WTC11 (cell line): ENCODE measurements around the gene RAP1GAP.

Source experiments
- CREB1 ChIP-seq: sonication (generic); formaldehyde crosslinking; IDR thresholded peaks from 2 replicates; pipeline ENCODE4 v1.8.0; 2023; ENCODE audit warnings: mild to moderate bottlenecking, missing genetic modification reagents
- GTF2I ChIP-seq: fragments of 250-450 bp; sonication (Bioruptor Pico); conservative IDR thresholded peaks from 2 replicates; pipeline ENCODE4 v1.4.0; 2021; ENCODE audit warnings: mild to moderate bottlenecking
- MXD4 ChIP-seq: fragments of 250-450 bp; sonication (Bioruptor Pico); IDR thresholded peaks from 2 replicates; pipeline ENCODE4 v1.8.0; 2021; ENCODE audit warnings: mild to moderate bottlenecking, moderate library complexity, borderline replicate concordance
- NFE2L1 ChIP-seq: sonication (generic); formaldehyde crosslinking; IDR thresholded peaks from 2 replicates; pipeline ENCODE4 v1.8.1; 2023; ENCODE audit warnings: missing genetic modification reagents
- NFYB ChIP-seq: sonication (generic); formaldehyde crosslinking; conservative IDR thresholded peaks from 2 replicates; pipeline ENCODE4 v1.8.0; 2022; ENCODE audit warnings: low read depth, missing genetic modification reagents
- ZNF138 ChIP-seq: sonication (generic); formaldehyde crosslinking; conservative IDR thresholded peaks from 2 replicates; pipeline ENCODE4 v1.8.1; 2022; ENCODE audit warnings: mild to moderate bottlenecking, moderate library complexity, missing genetic modification reagents
- TF ChIP-seq, protein P1 (sequence below): fragments of 200-600 bp; IDR thresholded peaks from 2 replicates; pipeline ENCODE4 v1.8.0; 2022; ENCODE audit warnings: antibody characterized with exemption
- TF ChIP-seq, protein P2 (sequence below): sonication (generic); formaldehyde crosslinking; IDR thresholded peaks from 2 replicates; pipeline ENCODE4 v1.8.0; 2023; ENCODE audit warnings: missing genetic modification reagents
- TF ChIP-seq, protein P3 (sequence below): sonication (generic); formaldehyde crosslinking; IDR thresholded peaks from 2 replicates; pipeline ENCODE4 v1.8.1; 2022; ENCODE audit warnings: low read depth, mild to moderate bottlenecking, moderate library complexity, missing genetic modification reagents, borderline replicate concordance
- TF ChIP-seq, protein P4 (sequence below): sonication (generic); formaldehyde crosslinking; IDR thresholded peaks from 2 replicates; pipeline ENCODE4 v1.8.1; 2023; ENCODE audit warnings: mild to moderate bottlenecking, missing genetic modification reagents, moderate library complexity
- TF ChIP-seq, protein P5 (sequence below): sonication (generic); formaldehyde crosslinking; IDR thresholded peaks from 2 replicates; pipeline ENCODE4 v1.8.0; 2022; ENCODE audit warnings: mild to moderate bottlenecking, missing genetic modification reagents
- TF ChIP-seq, protein P6 (sequence below): sonication (generic); formaldehyde crosslinking; conservative IDR thresholded peaks from 2 replicates; pipeline ENCODE4 v1.8.1; 2022; ENCODE audit warnings: mild to moderate bottlenecking, missing genetic modification reagents
- TF ChIP-seq, protein P7 (sequence below): fragments of 250-450 bp; sonication (Bioruptor Pico); conservative IDR thresholded peaks from 2 replicates; pipeline ENCODE4 v1.9.0; 2021; ENCODE audit warnings: mild to moderate bottlenecking
- TF ChIP-seq, protein P8 (sequence below): sonication (generic); formaldehyde crosslinking; IDR thresholded peaks from 2 replicates; pipeline ENCODE4 v1.8.1; 2022; ENCODE audit warnings: low read depth, missing genetic modification reagents, borderline replicate concordance

DNA sequence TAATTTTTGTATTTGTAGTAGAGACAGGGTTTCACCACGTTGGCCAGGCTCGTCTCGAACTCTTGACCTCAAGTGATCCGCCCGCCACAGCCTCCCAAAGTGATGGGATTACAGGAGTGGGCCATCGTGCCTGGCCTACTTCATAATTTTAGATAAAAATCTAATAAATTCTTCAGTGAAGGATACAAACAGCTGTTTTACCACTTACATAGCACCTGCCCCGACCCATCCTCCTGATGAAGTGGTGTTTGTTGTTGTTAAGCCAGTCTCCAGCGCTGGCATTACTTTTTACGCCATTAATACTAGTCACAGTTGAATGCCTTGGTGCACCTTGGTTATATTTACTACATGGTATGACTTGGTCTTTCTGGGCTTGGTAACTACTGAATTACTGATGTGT lies 12.3 kb upstream of the RAP1GAP start:
- TF ChIP-seq NFYB (CRISPR knock-in tag) (no peak), ZNF138 (CRISPR knock-in tag) (no peak), NFE2L1 (CRISPR knock-in tag) (no peak), CREB1 (CRISPR knock-in tag) (no peak), GTF2I (no peak), MXD4 (CRISPR knock-in tag) (no peak)
- TF ChIP-seq, protein P1, sequence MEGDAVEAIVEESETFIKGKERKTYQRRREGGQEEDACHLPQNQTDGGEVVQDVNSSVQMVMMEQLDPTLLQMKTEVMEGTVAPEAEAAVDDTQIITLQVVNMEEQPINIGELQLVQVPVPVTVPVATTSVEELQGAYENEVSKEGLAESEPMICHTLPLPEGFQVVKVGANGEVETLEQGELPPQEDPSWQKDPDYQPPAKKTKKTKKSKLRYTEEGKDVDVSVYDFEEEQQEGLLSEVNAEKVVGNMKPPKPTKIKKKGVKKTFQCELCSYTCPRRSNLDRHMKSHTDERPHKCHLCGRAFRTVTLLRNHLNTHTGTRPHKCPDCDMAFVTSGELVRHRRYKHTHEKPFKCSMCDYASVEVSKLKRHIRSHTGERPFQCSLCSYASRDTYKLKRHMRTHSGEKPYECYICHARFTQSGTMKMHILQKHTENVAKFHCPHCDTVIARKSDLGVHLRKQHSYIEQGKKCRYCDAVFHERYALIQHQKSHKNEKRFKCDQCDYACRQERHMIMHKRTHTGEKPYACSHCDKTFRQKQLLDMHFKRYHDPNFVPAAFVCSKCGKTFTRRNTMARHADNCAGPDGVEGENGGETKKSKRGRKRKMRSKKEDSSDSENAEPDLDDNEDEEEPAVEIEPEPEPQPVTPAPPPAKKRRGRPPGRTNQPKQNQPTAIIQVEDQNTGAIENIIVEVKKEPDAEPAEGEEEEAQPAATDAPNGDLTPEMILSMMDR, result no peak
- TF ChIP-seq, protein P2, sequence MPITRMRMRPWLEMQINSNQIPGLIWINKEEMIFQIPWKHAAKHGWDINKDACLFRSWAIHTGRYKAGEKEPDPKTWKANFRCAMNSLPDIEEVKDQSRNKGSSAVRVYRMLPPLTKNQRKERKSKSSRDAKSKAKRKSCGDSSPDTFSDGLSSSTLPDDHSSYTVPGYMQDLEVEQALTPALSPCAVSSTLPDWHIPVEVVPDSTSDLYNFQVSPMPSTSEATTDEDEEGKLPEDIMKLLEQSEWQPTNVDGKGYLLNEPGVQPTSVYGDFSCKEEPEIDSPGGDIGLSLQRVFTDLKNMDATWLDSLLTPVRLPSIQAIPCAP (CRISPR knock-in tag), result no peak
- TF ChIP-seq, protein P3, sequence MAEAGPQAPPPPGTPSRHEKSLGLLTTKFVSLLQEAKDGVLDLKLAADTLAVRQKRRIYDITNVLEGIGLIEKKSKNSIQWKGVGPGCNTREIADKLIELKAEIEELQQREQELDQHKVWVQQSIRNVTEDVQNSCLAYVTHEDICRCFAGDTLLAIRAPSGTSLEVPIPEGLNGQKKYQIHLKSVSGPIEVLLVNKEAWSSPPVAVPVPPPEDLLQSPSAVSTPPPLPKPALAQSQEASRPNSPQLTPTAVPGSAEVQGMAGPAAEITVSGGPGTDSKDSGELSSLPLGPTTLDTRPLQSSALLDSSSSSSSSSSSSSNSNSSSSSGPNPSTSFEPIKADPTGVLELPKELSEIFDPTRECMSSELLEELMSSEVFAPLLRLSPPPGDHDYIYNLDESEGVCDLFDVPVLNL (CRISPR knock-in tag), result no peak
- TF ChIP-seq, protein P4, sequence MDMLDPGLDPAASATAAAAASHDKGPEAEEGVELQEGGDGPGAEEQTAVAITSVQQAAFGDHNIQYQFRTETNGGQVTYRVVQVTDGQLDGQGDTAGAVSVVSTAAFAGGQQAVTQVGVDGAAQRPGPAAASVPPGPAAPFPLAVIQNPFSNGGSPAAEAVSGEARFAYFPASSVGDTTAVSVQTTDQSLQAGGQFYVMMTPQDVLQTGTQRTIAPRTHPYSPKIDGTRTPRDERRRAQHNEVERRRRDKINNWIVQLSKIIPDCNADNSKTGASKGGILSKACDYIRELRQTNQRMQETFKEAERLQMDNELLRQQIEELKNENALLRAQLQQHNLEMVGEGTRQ (CRISPR knock-in tag), result no peak
- TF ChIP-seq, protein P5, sequence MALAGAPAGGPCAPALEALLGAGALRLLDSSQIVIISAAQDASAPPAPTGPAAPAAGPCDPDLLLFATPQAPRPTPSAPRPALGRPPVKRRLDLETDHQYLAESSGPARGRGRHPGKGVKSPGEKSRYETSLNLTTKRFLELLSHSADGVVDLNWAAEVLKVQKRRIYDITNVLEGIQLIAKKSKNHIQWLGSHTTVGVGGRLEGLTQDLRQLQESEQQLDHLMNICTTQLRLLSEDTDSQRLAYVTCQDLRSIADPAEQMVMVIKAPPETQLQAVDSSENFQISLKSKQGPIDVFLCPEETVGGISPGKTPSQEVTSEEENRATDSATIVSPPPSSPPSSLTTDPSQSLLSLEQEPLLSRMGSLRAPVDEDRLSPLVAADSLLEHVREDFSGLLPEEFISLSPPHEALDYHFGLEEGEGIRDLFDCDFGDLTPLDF (CRISPR knock-in tag), result no peak
- TF ChIP-seq, protein P6, sequence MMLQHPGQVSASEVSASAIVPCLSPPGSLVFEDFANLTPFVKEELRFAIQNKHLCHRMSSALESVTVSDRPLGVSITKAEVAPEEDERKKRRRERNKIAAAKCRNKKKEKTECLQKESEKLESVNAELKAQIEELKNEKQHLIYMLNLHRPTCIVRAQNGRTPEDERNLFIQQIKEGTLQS (CRISPR knock-in tag), result no peak
- TF ChIP-seq, protein P7, sequence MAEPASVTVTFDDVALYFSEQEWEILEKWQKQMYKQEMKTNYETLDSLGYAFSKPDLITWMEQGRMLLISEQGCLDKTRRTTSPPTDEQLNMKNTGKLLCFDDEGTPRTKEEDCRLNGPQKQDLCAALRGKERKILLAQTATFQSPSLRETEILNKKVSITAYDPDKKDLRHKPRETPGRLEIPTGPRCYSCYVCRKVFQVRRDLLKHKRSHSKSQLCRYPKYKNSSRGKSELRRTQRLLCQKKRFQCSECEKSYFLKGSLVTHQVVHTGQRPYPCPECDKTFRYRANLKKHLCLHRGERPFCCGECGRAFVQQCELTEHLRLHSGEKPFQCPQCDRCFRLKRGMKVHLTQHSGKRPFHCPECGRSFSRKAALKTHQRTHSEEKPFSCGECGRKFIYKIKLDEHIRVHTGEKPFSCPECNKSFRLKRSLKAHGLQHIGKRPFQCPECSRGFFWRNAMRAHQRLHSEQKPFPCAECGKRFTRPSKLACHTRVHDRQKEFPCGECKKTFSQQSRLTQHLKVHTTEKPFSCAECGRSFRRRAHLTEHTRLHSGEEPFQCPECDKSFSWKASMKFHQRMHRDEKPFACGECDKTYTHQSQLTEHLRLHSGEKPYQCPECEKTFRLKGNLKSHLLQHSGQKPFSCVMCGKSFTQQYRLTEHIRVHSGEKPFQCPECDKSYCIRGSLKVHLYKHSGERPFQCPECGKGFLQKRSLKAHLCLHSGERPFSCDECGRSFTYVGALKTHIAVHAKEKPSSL (CRISPR knock-in tag), result no peak
- TF ChIP-seq, protein P8, sequence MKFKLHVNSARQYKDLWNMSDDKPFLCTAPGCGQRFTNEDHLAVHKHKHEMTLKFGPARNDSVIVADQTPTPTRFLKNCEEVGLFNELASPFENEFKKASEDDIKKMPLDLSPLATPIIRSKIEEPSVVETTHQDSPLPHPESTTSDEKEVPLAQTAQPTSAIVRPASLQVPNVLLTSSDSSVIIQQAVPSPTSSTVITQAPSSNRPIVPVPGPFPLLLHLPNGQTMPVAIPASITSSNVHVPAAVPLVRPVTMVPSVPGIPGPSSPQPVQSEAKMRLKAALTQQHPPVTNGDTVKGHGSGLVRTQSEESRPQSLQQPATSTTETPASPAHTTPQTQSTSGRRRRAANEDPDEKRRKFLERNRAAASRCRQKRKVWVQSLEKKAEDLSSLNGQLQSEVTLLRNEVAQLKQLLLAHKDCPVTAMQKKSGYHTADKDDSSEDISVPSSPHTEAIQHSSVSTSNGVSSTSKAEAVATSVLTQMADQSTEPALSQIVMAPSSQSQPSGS, result no peak
